Tibial nerve (tissue), 4 donors: Measurements from ENCODE around the gene SMO.

Experiments
- EP300 ChIP-seq, 2 donors: sonication (generic); formaldehyde crosslinking; IDR thresholded peaks; one replicate each; pipeline ENCODE4 v1.6.1; 2017; ENCODE audit warnings: antibody characterized with exemption in 2 of 2, mild to moderate bottlenecking in 1 of 2
- POLR2A ChIP-seq, 2 donors: fragments of 450-650 bp; IDR thresholded peaks; one replicate each; pipeline ENCODE4 v1.6.1; 2017; ENCODE audit warnings: antibody characterized with exemption in 2 of 2, mild to moderate bottlenecking in 2 of 2, moderate library complexity in 2 of 2
- TF ChIP-seq, protein P1 (sequence below), 5 experiments: fragments of 200-600 bp in 3 of 5; fragments of 450-650 bp in 2 of 5; sonication (generic) in 3 of 5; IDR thresholded peaks; one replicate each; pipeline ENCODE4 v1.5.1; 2016 to 2019; ENCODE audit warnings: antibody characterized with exemption in 5 of 5, mild to moderate bottlenecking in 3 of 5, moderate library complexity in 2 of 5

DNA sequence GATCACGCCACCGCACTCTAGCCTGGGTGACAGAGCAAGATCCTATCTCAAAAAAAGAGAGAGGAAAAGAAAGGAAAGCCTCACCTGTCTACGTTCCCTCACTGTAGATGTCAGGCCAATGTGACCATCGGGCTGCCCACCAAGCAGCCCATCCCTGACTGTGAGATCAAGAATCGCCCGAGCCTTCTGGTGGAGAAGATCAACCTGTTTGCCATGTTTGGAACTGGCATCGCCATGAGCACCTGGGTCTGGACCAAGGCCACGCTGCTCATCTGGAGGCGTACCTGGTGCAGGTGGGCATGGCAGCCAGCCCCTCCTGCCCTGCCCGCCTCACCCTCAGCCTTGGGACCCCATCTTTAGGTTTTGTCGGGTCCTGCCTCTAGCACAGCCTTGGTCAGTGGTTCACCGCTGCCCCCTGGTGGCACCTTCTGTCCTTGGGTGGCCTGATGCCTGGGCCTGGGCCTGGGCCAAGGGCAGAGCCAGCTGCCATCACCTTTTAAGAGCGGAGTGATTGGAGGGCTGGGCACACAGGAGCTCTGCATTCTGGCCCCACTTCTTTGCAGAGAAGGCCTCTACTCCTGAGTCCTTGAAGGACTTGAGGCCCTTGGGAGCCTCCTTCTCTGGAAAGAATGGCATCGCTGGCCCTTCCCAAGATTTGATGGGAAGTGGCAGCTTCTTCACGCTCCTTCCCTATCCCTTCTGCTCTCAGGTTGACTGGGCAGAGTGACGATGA, 22.0 kb downstream of the SMO start:
- TF ChIP-seq, protein P1, sequence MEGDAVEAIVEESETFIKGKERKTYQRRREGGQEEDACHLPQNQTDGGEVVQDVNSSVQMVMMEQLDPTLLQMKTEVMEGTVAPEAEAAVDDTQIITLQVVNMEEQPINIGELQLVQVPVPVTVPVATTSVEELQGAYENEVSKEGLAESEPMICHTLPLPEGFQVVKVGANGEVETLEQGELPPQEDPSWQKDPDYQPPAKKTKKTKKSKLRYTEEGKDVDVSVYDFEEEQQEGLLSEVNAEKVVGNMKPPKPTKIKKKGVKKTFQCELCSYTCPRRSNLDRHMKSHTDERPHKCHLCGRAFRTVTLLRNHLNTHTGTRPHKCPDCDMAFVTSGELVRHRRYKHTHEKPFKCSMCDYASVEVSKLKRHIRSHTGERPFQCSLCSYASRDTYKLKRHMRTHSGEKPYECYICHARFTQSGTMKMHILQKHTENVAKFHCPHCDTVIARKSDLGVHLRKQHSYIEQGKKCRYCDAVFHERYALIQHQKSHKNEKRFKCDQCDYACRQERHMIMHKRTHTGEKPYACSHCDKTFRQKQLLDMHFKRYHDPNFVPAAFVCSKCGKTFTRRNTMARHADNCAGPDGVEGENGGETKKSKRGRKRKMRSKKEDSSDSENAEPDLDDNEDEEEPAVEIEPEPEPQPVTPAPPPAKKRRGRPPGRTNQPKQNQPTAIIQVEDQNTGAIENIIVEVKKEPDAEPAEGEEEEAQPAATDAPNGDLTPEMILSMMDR (IDR thresholded peaks at IDR 0.05): peak; percentile 65 to 94 (median 79)
- TF ChIP-seq EP300 (IDR thresholded peaks at IDR 0.05): no peak
- TF ChIP-seq POLR2A (IDR thresholded peaks at IDR 0.05): no peak
